Cardiac septum (tissue), 1 donor: ENCODE measurements around the gene MPND. TPM values are rescaled to one million over a fixed set of nuclear protein-coding genes. Genes with fewer than 3 reads are reported as not detected.

ENCODE experiments used
- total RNA-seq: library from RNA; stranded (reverse); fragmentation: NEBNext Ultra II Directional; extraction: Animal tissue kit (Norgen Biotek cat#: 25700); gene quantifications from one replicate; pipeline ENCODE4 v1.2.1, GENCODE V29; 2021
- donor health status: DM: no; HTN: no; CAD: no.

Gene MPND
- total RNA-seq, 1 donor from 2014 or later, result 14.9 TPM

Other genes with a start within 250 kb of the MPND start
- gene MAP2K2, start 219.4 kb upstream of the MPND start, total RNA-seq, result 107 TPM
- not detected for gene CREB3L3, start 189.9 kb upstream of the MPND start, total RNA-seq
- gene SIRT6, start 161.0 kb upstream of the MPND start, total RNA-seq, result 14.9 TPM
- 1.6 TPM for gene ANKRD24, start 160.9 kb upstream of the MPND start, total RNA-seq
- not detected for gene EBI3, start 114.0 kb upstream of the MPND start, total RNA-seq
- gene YJU2, start 96.5 kb upstream of the MPND start, total RNA-seq, result 11.7 TPM
- not detected for gene SHD, start 64.3 kb upstream of the MPND start, total RNA-seq
- gene TMIGD2, start 41.2 kb upstream of the MPND start, total RNA-seq, result not detected
- gene FSD1, start 39.0 kb upstream of the MPND start, total RNA-seq, result 0.24 TPM
- 0.83 TPM for gene STAP2, start 4.7 kb upstream of the MPND start, total RNA-seq
- gene SH3GL1, start 57.0 kb downstream of the MPND start, total RNA-seq, result 22.0 TPM
- 5.1 TPM for gene CHAF1A, start 59.1 kb downstream of the MPND start, total RNA-seq
- gene UBXN6, start 114.2 kb downstream of the MPND start, total RNA-seq, result 102 TPM
- 28.4 TPM for gene HDGFL2, start 128.7 kb downstream of the MPND start, total RNA-seq
- 89.8 TPM for gene PLIN4, start 174.9 kb downstream of the MPND start, total RNA-seq
- 25.1 TPM for gene PLIN5, start 191.7 kb downstream of the MPND start, total RNA-seq
- gene LRG1, start 196.5 kb downstream of the MPND start, total RNA-seq, result 0.43 TPM
- gene SEMA6B, start 216.1 kb downstream of the MPND start, total RNA-seq, result 7.2 TPM